ENCODE results near the gene CWH43. TPM values are rescaled to one million over a fixed set of nuclear protein-coding genes. Genes with fewer than 3 reads are reported as not detected.
"Not testable (repeated sequence)": the region's sequence is repeated elsewhere in the genome, so short reads cannot be mapped to it uniquely, and the experiment has no call there.

The CWH43 gene
- total RNA-seq: not detected in 2 replicates

GRCh38 chr4:48985976-48986653, at the start of gene CWH43:
Gene CWH43, plus strand, starts transcription at chr4:48986275. Its CDS starts 155 bp downstream, at chr4:48986430.
- H3K4me3 Mint-ChIP-seq: no peak within 1 kb of the TSS
- no peaks in the 10 kb centered on the region for H3K4me1 Mint-ChIP-seq
- H3K27ac Mint-ChIP-seq: no peak within 1 kb of the TSS
- no peaks in the 10 kb centered on the region for H3K9me3 Mint-ChIP-seq
- H3K27me3 Mint-ChIP-seq: peaks cover 47% of the 10 kb centered on the region
- intact Hi-C loops (cut with micrococcal nuclease): no loop called here
- no peak for DNase-seq
- H3K36me3 Mint-ChIP-seq (ENCODE audit: low read depth): no peaks in the 10 kb centered on the region

- intact Hi-C loops (cut with micrococcal nuclease): no loop called here
- Mint-ChIP-seq H3K4me3 (no peak overlapping the region), H3K4me1 (no peaks in the 10 kb centered on the region), H3K27me3 (peaks cover 15% of the 10 kb centered on the region), H3K27ac (no peak overlapping the region), H3K9me3 (peaks cover 4% of the 10 kb centered on the region), H3K36me3 (ENCODE audit: low read depth) (no peaks in the 10 kb centered on the region)
- no peak for DNase-seq
Observed at GRCh38 chr4:48937033-48937432, 49.0 kb upstream of the CWH43 start.

- intact Hi-C loops (cut with micrococcal nuclease): no loop called here
- Mint-ChIP-seq H3K36me3 (ENCODE audit: low read depth) (no peaks in the 10 kb centered on the region), H3K27me3 (peaks cover 22% of the 10 kb centered on the region), H3K4me1 (no peaks in the 10 kb centered on the region), H3K27ac (no peak overlapping the region), H3K4me3 (no peak overlapping the region), H3K9me3 (peaks cover 4% of the 10 kb centered on the region)
- DNase-seq: no peak
Observed at GRCh38 chr4:48938831-48939230, 47.2 kb upstream of the CWH43 start.

- DNase-seq: no peak
- Mint-ChIP-seq H3K36me3 (ENCODE audit: low read depth) (no peaks in the 10 kb centered on the region), H3K9me3 (peaks cover 4% of the 10 kb centered on the region), H3K4me1 (peaks cover 5% of the 10 kb centered on the region), H3K27me3 (peaks cover 22% of the 10 kb centered on the region), H3K4me3 (no peak overlapping the region), H3K27ac (no peak overlapping the region)
- intact Hi-C loops (cut with micrococcal nuclease): no loop called here
Observed at GRCh38 chr4:48939785-48940184, 46.3 kb upstream of the CWH43 start.

GRCh38 chr4:48943387-48943786, 42.7 kb upstream of the CWH43 start:
- DNase-seq: no peak
- H3K27me3 Mint-ChIP-seq: peaks cover 22% of the 10 kb centered on the region
- no peaks in the 10 kb centered on the region for H3K9me3 Mint-ChIP-seq
- H3K4me3 Mint-ChIP-seq: no peak overlapping the region
- H3K4me1 Mint-ChIP-seq: peaks cover 8% of the 10 kb centered on the region
- no peak overlapping the region for H3K27ac Mint-ChIP-seq
- intact Hi-C loops (cut with micrococcal nuclease): no loop called here
- H3K36me3 Mint-ChIP-seq (ENCODE audit: low read depth): no peaks in the 10 kb centered on the region

GRCh38 chr4:48944252-48944651, 41.8 kb upstream of the CWH43 start:
- no peak overlapping the region for H3K27ac Mint-ChIP-seq
- peaks cover 22% of the 10 kb centered on the region for H3K27me3 Mint-ChIP-seq
- H3K36me3 Mint-ChIP-seq (ENCODE audit: low read depth): no peaks in the 10 kb centered on the region
- no peak overlapping the region for H3K4me3 Mint-ChIP-seq
- intact Hi-C loops (cut with micrococcal nuclease): no loop called here
- peaks cover 8% of the 10 kb centered on the region for H3K4me1 Mint-ChIP-seq
- no peaks in the 10 kb centered on the region for H3K9me3 Mint-ChIP-seq
- no peak for DNase-seq

- Mint-ChIP-seq H3K27me3 (peaks cover 21% of the 10 kb centered on the region), H3K4me3 (no peak overlapping the region), H3K9me3 (no peaks in the 10 kb centered on the region), H3K36me3 (ENCODE audit: low read depth) (no peaks in the 10 kb centered on the region), H3K27ac (no peak overlapping the region), H3K4me1 (peaks cover 8% of the 10 kb centered on the region)
- intact Hi-C loops (cut with micrococcal nuclease): no loop called here
- DNase-seq: peak; percentile 85
Observed at GRCh38 chr4:48944756-48945241, 41.3 kb upstream of the CWH43 start.

- Mint-ChIP-seq H3K27ac (no peak overlapping the region), H3K4me1 (peaks cover 8% of the 10 kb centered on the region), H3K9me3 (no peaks in the 10 kb centered on the region), H3K4me3 (no peak overlapping the region), H3K27me3 (peaks cover 19% of the 10 kb centered on the region), H3K36me3 (ENCODE audit: low read depth) (no peaks in the 10 kb centered on the region)
- no peak for DNase-seq
- intact Hi-C loops (cut with micrococcal nuclease): no loop called here
Observed at GRCh38 chr4:48945981-48946380, 40.1 kb upstream of the CWH43 start.

GRCh38 chr4:48947731-48948130, 38.3 kb upstream of the CWH43 start:
- DNase-seq: no peak
- peaks cover 8% of the 10 kb centered on the region for H3K4me1 Mint-ChIP-seq
- H3K27me3 Mint-ChIP-seq: peaks cover 11% of the 10 kb centered on the region
- no peak overlapping the region for H3K27ac Mint-ChIP-seq
- H3K36me3 Mint-ChIP-seq (ENCODE audit: low read depth): no peaks in the 10 kb centered on the region
- H3K9me3 Mint-ChIP-seq: no peaks in the 10 kb centered on the region
- intact Hi-C loops (cut with micrococcal nuclease): no loop called here
- H3K4me3 Mint-ChIP-seq: no peak overlapping the region

- DNase-seq: no peak
- H3K27ac Mint-ChIP-seq: no peak overlapping the region
- no peak overlapping the region for H3K4me3 Mint-ChIP-seq
- no peaks in the 10 kb centered on the region for H3K9me3 Mint-ChIP-seq
- no peaks in the 10 kb centered on the region for H3K36me3 Mint-ChIP-seq (ENCODE audit: low read depth)
- peaks cover 3% of the 10 kb centered on the region for H3K27me3 Mint-ChIP-seq
- intact Hi-C loops (cut with micrococcal nuclease): no loop called here
- peaks cover 8% of the 10 kb centered on the region for H3K4me1 Mint-ChIP-seq
Observed at GRCh38 chr4:48949086-48949485, 37.0 kb upstream of the CWH43 start.

GRCh38 chr4:48949518-48950219, 36.4 kb upstream of the CWH43 start:
- Mint-ChIP-seq H3K27me3 (peaks cover 5% of the 10 kb centered on the region), H3K9me3 (no peaks in the 10 kb centered on the region), H3K27ac (no peak overlapping the region), H3K4me3 (no peak overlapping the region), H3K36me3 (ENCODE audit: low read depth) (no peaks in the 10 kb centered on the region), H3K4me1 (peaks cover 3% of the 10 kb centered on the region)
- intact Hi-C loops (cut with micrococcal nuclease): no loop called here
- DNase-seq: no peak

- intact Hi-C loops (cut with micrococcal nuclease): no loop called here
Observed at GRCh38 chr4:48954314-48954713, 31.8 kb upstream of the CWH43 start.

GRCh38 chr4:48957366-48957765, 28.7 kb upstream of the CWH43 start:
- H3K4me3 Mint-ChIP-seq; H3K9me3 Mint-ChIP-seq; intact Hi-C loops (cut with micrococcal nuclease); H3K36me3 Mint-ChIP-seq (ENCODE audit: low read depth); H3K4me1 Mint-ChIP-seq; DNase-seq; H3K27ac Mint-ChIP-seq: not testable (repeated sequence)
- peaks cover 20% of the 10 kb centered on the region for H3K27me3 Mint-ChIP-seq

More at GRCh38 chr4:48954314-48954713, 31.8 kb upstream of the CWH43 start:
- Mint-ChIP-seq H3K27me3 (peaks cover 16% of the 10 kb centered on the region), H3K27ac (no peak overlapping the region), H3K9me3 (no peaks in the 10 kb centered on the region), H3K4me1 (no peaks in the 10 kb centered on the region), H3K4me3 (no peak overlapping the region), H3K36me3 (ENCODE audit: low read depth) (no peaks in the 10 kb centered on the region)
- no peak for DNase-seq

- Mint-ChIP-seq H3K36me3 (ENCODE audit: low read depth) (no peaks in the 10 kb centered on the region), H3K4me3 (no peak overlapping the region), H3K9me3 (no peaks in the 10 kb centered on the region), H3K4me1 (no peaks in the 10 kb centered on the region), H3K27me3 (peaks cover 20% of the 10 kb centered on the region), H3K27ac (no peak overlapping the region)
- intact Hi-C loops (cut with micrococcal nuclease): no loop called here
- no peak for DNase-seq
Observed at GRCh38 chr4:48958582-48958981, 27.5 kb upstream of the CWH43 start.

All from activated CD4-positive, alpha-beta T cell treated with anti-CD3 and anti-CD28 coated beads, Interleukin-2, amount 10 ng/mL, durations not matched to agents 24 days and 14 days (primary cell).